ENCODE measurements around the gene IGSF6.

The IGSF6 gene

DNA sequence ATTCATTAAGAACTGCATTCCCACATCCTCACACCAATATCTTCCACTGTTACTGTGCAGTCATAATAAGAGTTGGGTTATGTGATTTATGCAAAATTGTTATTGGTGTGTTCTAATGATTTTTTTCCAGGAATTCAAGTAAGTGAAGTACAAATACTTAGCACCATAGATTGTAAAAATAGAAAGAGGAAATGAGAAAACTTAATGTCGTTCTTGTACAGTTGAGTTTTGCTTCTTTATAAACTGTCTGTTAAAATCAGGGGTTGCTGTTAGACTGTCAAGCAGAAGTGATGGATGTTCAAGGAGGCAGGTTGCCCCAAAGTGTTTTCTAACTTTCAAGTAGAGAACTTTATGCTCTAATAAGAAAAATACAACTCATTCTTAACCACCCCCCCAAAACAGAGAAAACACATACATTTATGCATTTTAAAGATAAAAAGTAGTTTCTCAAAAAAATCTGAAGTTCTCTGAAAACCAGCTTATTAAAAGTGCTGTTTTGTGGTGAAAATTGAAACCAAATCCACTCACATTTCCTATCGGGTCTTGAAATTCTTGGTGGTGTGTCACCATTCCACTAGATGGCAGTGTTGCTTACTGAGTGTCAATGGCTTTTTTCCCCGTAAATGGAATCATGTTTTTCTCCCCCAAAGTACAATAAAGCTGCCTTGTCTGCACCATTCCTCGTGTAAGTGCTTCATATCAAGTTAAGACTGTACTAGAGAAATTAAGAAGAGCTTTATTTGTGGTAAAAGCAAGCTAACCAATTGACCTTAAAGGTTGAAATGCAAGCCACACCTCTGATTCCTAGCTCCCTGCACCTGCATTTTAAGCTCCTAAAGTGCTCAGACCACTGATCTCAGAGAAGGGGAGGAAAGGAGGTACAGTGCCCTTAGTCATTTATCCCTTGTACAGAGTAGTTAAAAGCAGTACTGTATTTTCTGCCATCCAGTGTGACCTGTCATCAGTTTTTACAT is 4.7 kb upstream of the IGSF6 start:
- DNase-seq, result peak; percentile 38
- Histone ChIP-seq H3K36me3 (peaks cover 9% of the 10 kb centered on the region), H3K27ac (no peak overlapping the region), H3K9me3 (ENCODE audit: severe bottlenecking) (no peaks in the 10 kb centered on the region), H3K4me3 (ENCODE audit: low read depth, low read length) (no peak overlapping the region), H3K27me3 (ENCODE audit: insufficient read depth, low read depth, severe bottlenecking) (no peaks in the 10 kb centered on the region)
- TF ChIP-seq, protein P1, sequence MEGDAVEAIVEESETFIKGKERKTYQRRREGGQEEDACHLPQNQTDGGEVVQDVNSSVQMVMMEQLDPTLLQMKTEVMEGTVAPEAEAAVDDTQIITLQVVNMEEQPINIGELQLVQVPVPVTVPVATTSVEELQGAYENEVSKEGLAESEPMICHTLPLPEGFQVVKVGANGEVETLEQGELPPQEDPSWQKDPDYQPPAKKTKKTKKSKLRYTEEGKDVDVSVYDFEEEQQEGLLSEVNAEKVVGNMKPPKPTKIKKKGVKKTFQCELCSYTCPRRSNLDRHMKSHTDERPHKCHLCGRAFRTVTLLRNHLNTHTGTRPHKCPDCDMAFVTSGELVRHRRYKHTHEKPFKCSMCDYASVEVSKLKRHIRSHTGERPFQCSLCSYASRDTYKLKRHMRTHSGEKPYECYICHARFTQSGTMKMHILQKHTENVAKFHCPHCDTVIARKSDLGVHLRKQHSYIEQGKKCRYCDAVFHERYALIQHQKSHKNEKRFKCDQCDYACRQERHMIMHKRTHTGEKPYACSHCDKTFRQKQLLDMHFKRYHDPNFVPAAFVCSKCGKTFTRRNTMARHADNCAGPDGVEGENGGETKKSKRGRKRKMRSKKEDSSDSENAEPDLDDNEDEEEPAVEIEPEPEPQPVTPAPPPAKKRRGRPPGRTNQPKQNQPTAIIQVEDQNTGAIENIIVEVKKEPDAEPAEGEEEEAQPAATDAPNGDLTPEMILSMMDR (IDR thresholded peaks at IDR 0.05; ENCODE audit: low read depth, low read length), result peak; percentile 75

DNA sequence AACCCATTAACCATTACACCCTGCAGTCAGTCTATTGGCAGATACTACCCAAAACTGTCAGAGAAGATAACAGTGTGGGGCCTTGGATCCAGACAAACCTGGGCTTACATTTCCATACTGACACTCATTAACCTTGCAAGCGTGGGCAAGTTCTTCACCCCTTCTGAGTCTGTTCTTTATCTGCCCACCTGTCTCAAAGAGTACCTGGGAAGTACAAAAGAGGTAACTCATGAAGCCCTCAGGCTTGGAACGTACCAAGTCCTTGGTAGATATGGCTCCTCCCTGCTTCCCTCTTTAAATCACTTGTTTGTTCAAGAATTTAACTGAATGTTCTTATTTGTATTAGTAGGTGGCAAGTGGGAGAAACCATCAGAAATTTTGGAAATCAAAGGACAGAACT is 2.5 kb upstream of the IGSF6 start:
- H3K27ac ChIP-seq, result no peak overlapping the region
- H3K36me3 ChIP-seq, result peaks cover 9% of the 10 kb centered on the region
- DNase-seq, result no peak
- TF ChIP-seq, protein P1 (IDR thresholded peaks at IDR 0.05; ENCODE audit: low read depth, low read length), result no peak
- H3K4me3 ChIP-seq (ENCODE audit: low read depth, low read length), result no peak overlapping the region
- H3K9me3 ChIP-seq (ENCODE audit: severe bottlenecking), result no peaks in the 10 kb centered on the region
- H3K27me3 ChIP-seq (ENCODE audit: insufficient read depth, low read depth, severe bottlenecking), result no peaks in the 10 kb centered on the region

DNA sequence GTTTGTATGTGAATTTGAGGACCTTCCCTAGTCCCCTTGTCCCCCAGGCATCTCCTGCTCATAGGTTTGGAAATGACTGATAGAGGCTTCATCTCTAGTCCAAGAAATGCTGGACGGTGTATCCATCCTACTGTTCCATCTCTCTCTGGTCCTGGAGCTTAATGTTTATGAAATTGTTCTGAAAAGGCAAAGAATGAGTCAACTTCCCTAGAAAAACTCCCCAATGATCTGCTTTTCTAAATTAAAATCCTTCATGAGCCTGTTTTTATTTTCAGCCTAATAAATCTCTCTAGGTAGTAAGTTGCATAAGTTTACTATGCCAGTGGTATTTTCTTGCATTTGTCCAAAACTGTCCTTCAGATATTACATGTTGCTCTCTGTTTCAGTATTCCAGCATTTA is 2.1 kb upstream of the IGSF6 start:
- no peak for DNase-seq
- Histone ChIP-seq H3K36me3 (peaks cover 9% of the 10 kb centered on the region), H3K4me3 (ENCODE audit: low read depth, low read length) (no peak overlapping the region), H3K9me3 (ENCODE audit: severe bottlenecking) (no peaks in the 10 kb centered on the region), H3K27me3 (ENCODE audit: insufficient read depth, low read depth, severe bottlenecking) (no peaks in the 10 kb centered on the region), H3K27ac (no peak overlapping the region)
- TF ChIP-seq, protein P1 (IDR thresholded peaks at IDR 0.05; ENCODE audit: low read depth, low read length), result no peak

DNA sequence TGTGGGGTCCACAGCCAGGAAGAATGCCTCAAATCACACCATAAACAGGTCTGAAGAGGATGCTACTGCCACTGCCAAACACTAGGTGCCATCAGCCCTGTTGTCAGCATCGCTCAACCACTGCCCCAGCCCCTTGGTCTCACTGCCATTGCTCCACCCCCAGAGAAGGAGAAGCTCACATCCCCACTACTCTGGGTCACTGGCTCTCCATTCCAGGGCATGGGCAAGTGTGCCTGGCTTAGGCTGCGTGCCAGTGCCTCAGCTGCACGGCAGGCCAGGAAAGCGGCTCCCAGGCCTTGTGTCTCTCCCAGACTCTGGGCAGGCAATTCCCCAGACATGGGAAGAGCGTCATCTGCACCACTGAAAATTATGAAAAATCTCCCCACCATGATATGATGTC is 1.2 kb upstream of the IGSF6 start:
- Histone ChIP-seq H3K27me3 (ENCODE audit: insufficient read depth, low read depth, severe bottlenecking) (no peaks in the 10 kb centered on the region), H3K9me3 (ENCODE audit: severe bottlenecking) (no peaks in the 10 kb centered on the region), H3K27ac (no peak overlapping the region), H3K36me3 (peaks cover 9% of the 10 kb centered on the region), H3K4me3 (ENCODE audit: low read depth, low read length) (no peak overlapping the region)
- TF ChIP-seq, protein P1 (IDR thresholded peaks at IDR 0.05; ENCODE audit: low read depth, low read length), result no peak
- DNase-seq, result no peak

DNA sequence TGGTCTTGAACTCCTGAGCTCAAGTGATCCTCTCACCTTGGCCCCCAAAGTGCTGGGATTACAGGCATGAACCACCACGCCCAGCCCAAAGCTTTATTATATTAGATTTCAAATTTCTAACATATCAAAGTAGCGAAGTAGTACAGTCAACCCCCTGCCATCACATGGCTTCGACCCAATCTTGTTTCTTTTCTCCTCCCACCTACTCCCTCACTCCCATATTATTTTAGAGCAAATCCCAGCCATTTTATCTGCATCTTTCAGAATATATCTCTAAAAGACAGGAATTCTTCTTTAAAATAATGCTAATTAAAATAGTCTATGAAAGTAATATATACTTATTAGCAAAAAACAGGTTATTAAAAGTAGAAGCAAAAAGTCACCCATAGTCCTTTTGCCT is 893 bp downstream of the IGSF6 start:
- no peaks in the 10 kb centered on the region for H3K27me3 ChIP-seq (ENCODE audit: insufficient read depth, low read depth, severe bottlenecking)
- DNase-seq, result no peak
- H3K9me3 ChIP-seq (ENCODE audit: severe bottlenecking), result no peaks in the 10 kb centered on the region
- H3K36me3 ChIP-seq, result peaks cover 10% of the 10 kb centered on the region
- TF ChIP-seq, protein P1 (IDR thresholded peaks at IDR 0.05; ENCODE audit: low read depth, low read length), result no peak
- no peak overlapping the region for H3K4me3 ChIP-seq (ENCODE audit: low read depth, low read length)
- H3K27ac ChIP-seq, result no peak overlapping the region

Data from WERI-Rb-1 (cell line).